CD4-positive, alpha-beta T cell treated with Interleukin-17A for 1 hour (primary cell): ENCODE data around the gene EPHA5.

Experiments
- DNase-seq: peaks from one replicate; pipeline ENCODE4 v3.0.0-alpha.2; 2020

EPHA5 gene

GRCh38 chr4:65670331-65671031 is at the start of gene EPHA5:
Gene EPHA5 (minus strand): TSS chr4:65670489. CDS start chr4:65669742, 747 bp downstream.
- DNase-seq = no peak

DNA sequence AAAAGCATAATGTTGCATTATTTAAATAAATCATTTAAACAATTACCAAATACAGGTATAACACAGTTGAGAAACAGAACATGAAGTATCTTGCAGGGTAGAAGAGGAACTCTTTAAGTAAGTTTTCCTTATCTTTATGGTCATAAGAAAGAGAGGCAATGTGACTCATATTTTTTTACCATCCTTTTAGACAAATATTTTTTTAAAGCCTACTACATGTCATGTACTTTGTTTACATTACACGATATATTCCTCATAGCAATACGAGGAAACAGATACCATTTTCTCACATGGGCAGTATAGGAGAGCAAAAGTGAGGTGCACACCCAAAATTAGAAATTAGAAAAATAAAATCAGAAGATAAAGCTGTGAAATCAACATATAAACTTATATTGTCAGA is 49.3 kb upstream of the EPHA5 start:
- DNase-seq = no peak

- no peak for DNase-seq
Observed at GRCh38 chr4:65698631-65699030, 28.3 kb upstream of the EPHA5 start.

GRCh38 chr4:65696436-65696835 is 26.1 kb upstream of the EPHA5 start:
- DNase-seq = no peak

GRCh38 chr4:65671372-65671771 is 1.1 kb upstream of the EPHA5 start:
- DNase-seq = no peak

DNA sequence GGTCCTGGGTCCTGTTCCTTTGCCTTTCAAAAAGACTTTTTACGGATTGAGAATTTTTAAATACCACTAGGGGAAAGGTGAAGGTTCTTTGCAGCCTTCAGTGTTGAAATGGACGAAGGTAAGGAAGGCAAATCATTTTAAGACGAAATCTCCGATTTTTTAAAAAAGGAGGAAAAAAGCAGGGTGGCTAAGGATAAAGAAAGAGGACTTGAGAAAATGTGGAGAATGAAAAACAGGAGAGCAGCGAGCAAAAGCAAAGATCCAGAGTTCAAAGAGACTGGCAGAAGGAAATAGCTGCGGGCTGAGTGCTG is 314 bp downstream of the EPHA5 start:
- no peak for DNase-seq

DNA sequence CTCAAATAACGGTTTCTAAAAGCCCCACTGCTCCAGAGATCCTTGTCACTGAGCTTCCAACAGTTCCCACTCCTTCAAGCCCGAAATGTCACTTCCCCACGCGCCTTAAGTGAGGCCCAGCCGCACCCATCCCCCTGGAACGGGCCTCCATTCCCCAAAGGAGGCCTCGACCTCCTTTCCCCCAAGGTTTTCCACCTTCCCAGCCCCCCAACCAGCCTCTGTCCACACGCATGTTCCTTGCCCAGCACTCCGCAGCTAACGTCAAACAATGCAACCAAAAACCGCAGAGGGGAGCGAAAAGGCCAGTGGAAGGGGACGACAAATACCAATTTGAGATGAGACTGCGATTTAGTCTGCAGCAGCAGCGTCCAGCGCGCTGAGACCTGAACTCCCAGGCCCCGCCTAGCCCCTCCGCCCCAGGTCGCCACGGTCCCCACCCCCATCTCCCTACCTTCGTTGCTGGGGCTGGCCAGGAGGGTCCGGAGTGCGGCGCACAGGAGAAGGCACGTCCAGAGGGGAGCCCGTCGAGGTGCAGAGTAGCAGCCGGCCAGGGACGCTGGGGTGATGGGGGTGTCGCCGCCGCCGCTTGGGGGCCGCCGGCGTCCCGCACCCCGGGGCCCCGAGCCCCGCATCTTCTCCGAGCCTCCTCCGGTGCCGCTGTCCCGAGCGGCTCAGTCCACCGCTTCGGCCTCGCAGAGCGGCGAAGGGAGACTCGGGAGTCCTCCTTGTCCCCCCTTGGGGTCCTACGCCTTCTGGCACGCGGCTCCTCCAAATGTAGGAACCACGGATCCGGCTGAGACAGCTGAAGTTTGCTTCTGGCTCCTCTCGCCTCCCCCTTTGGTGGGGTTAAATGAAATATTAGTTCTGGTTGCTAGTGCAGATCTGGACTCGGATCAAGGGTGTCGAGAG is 924 bp downstream of the EPHA5 start:
- no peak for DNase-seq

- no peak for DNase-seq
Observed at GRCh38 chr4:65668201-65669089, 1.8 kb downstream of the EPHA5 start.

DNA sequence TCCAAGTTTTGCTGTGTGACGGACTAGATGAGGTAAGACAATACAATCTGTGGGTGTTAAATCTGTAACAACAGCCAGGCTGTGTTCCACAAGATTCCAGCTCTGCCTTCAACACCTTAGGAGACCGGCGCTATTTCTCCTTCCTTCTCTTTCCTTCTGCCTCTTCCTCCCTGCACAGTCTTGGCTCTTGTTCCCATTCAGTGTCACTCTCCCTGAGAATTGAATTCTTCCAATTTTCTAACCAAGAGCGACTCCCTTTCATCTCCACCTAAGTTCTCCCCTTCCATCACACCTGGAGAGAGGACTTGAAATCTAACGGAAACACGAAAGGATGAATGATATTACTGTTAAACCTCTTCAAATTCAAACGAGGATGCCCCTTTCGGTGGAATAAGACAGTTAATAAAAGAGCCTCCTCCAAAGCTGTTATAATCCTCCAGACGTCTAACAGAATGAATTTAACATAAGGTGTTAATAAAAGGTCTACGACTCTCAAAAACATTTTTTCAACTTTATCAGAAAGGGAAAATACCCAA is 2.7 kb downstream of the EPHA5 start:
- no peak for DNase-seq

DNA sequence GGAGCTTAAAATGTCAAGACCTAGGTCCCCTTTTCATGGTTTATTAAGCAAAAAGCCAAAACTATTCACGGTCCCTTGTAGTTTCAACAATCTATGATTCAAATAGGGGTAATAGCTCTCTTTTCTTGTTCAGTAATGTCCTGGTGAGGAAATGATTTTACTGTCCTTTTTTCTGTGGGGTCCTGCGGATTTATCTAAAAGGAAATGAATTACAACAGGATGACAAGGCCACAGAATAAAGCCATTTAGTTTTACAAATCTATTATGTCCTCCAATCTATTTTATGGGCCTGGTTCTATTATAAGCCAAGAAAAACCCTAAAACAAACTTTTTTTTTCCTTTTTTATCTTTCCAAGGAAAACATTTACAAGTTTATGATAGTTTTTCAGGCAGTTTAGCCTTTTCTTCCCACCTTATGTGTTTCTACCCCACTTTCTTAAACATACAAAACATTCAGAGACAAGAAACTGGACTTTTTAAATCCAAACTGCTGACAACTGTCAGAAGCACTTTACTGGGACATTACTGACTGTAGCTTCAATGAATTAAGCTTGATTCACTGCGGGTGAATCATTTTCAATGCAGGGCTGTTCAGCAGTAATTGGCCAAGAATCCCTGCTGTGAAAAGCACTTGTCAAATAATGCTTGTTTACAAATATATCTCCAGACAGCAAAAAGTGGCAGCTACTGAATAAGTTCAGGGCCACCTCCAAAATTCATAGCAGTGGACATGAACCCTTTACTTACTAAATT is 4.3 kb downstream of the EPHA5 start:
- DNase-seq = no peak

DNA sequence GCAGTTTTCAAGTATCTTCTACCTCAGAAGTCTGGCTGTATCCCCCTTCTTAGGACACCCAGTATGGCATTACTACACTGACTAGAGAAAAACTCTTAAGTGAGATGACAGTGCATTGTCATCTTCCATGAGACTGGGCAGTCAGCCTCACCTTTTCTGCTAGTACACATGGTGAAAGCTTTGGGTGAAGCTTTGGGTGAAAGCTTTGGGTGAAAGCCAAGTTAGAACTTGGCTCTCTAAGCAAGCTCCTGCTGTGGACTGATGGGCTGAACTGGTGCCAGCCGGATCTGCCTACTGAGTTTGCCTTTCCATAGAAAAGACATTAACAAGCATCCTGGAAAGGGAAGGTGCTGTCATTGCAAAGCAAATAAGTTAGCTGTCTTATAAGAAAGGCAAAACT is 8.8 kb downstream of the EPHA5 start:
- no peak for DNase-seq

- no peak for DNase-seq
Observed at GRCh38 chr4:65658117-65658516, 12.2 kb downstream of the EPHA5 start.

DNA sequence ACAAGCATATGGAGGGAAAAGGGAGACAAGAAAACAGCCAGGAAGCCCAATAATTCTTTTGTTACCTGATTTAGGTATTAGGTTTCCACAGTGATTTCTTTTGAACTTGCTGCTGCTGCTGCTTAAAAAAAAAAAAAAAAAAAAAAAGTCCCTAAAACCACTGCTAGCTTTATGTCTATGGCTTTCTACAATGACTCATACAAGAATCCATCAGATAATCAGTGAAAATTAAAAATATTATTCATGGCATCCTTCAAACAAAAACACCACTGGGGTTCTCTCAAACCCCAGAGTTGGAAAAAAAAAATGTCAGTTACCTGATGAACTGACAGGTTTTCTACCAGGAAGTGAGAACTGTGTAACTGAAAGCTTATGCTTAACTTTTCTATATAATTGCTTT is 14.3 kb downstream of the EPHA5 start:
- no peak for DNase-seq

DNA sequence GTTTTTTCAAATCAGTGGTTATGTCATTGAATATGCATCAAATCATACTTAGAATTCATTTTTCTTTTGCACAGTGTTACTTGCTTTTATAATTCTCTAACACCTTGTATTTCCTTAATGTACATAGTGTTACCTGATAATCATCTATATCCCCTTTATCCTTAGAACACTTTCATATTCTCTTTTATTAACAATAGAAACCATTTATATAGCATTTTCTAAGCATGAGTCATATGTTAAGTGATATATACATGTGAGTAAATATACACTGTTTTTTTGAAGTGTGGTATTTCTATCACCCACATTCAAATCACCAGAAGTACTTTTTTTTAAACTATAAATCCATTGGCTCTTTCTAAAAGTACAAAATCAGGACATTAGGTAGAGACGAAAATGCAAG is 15.3 kb downstream of the EPHA5 start:
- DNase-seq = no peak

DNA sequence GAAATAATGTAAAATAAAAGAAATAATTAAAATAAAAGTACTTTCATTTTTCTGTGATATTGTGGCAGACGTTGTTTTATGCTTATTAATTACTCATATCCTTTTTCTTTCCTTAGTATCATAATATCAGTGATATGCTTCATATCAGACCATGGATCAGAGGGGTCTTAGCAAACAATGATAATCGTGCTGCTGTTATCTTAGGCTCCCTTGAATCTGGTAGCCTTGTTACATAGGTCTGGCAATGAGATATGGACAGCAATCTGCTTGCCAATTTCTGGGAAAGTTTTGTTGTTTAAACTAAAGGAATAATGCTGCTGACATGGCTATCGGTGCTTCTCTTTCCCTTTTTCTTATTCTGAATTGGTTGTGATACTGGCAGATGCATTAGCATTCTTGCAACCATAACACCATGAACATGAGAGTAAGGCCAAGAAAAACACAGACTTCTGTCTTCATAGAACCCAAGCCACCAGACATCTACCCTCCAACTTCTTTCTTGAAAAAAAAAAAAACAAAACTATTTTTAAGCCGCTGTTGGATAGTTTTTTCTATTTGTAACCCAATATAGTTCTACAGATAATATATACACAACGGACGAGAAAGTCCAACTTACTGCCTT is 16.4 kb downstream of the EPHA5 start:
- DNase-seq = no peak

GRCh38 chr4:65651751-65652150 is 18.5 kb downstream of the EPHA5 start:
- DNase-seq = no peak

DNA sequence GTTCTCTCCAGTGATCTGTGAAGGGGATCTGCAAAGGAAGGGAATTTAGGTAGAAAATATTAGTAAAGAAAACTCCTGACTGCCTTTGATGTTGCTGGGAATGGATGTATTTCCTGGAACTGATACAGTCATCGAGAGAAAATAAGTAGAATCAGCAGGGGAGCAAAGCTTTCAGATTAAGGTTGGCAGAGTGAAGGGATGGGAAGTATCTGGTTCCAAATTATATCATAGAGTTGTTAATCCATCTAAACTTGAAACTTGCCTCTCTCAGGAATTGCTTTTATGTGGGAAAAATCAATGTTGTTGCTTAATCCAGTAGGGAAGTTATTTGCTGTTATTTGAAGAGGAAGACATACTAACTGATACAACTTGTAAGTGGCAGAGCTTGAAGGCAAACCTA is 19.3 kb downstream of the EPHA5 start:
- no peak for DNase-seq

- DNase-seq = no peak
Observed at GRCh38 chr4:65646136-65646535, 24.2 kb downstream of the EPHA5 start.

DNA sequence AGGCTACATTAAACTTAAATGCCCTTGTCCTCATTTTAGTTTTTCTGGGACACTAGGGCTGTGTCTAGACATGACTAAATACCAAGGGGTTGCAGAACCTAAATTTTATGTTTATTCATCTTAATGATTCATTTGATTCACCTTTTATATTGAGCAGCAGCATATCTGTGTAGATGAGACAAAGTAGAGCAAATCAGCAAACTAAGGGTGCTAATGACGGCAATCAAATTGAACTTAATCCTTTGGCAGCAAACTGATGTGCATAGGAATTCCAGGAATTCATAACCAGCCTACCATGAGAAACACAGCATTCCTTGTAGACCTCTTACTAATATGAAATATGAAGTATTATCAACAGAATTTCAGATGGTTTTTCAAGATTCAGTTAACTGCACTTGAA is 25.1 kb downstream of the EPHA5 start:
- no peak for DNase-seq

DNA sequence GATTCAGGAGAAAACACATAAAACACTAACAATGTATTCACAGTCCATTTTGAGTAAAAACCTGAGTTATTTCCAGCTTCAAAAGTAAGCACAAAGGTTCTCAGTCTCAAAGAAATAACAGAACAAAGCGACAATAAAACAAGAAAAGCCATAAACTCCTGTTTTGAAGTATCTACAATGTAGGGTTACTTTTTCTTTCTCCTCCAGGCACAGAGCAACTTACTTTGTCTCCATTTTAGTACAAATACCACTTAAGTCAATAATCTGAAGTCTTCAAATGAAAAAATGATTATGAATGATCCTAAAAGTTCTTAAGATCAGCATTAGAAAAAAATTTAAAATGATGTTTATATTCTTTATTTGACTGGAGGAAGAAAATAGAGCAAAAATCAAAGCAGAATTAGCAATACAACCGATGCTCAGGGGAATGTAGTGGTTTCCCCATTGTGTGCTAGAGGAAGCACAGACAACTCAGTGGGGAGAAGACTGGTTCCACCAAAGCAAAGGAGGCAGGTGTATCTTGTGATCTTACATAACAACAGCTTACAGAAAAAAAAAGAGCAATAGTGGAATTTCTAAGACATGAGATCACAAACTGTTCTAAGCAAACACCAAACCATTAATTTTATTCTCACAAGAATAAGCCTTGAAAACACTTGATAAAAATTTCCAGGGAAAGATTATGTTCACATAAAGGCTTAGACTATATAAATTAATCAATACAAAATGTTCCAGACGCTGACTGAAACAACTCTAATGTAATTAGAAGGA is 35.1 kb downstream of the EPHA5 start:
- DNase-seq = no peak

DNA sequence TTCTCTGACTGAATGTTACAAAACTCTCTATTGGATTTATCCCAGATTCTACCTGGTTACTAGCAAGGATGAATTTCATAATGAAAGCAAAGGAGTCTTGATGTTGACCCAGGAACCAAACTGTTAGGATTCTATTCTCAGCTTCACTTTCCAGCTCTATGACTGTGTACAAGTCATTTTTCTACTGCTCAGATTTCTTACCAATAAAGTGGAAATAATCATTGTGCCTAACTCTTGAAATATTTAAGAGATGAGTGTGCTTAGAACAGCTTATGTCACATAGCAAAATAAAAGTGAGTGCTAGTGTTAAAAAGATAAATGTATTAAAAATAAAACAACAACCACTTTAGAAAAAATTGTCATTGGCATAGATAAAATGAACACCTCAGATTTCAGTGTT is 45.6 kb downstream of the EPHA5 start:
- no peak for DNase-seq
